GM12801 (cell line): Measurements from ENCODE around the gene EZR.

Source experiments
- CTCF ChIP-seq: IDR thresholded peaks from one replicate; pipeline ENCODE4 v1.5.1; 2011; ENCODE audit warnings: control low read depth; ENCODE audit not compliant: insufficient read length; ENCODE audit errors: extremely low read depth

EZR gene

GRCh38 chr6:158849899-158850806 lies 31.0 kb upstream of the EZR start:
- no peak for TF ChIP-seq CTCF

- TF ChIP-seq CTCF, result no peak
Observed at GRCh38 chr6:158848490-158848895, 29.3 kb upstream of the EZR start.

GRCh38 chr6:158847786-158848185 lies 28.6 kb upstream of the EZR start:
- no peak for TF ChIP-seq CTCF

- TF ChIP-seq CTCF, result no peak
Observed at GRCh38 chr6:158847012-158847529, 27.9 kb upstream of the EZR start.

GRCh38 chr6:158843751-158844683 lies 24.8 kb upstream of the EZR start:
- no peak for TF ChIP-seq CTCF

- TF ChIP-seq CTCF, result no peak
Observed at GRCh38 chr6:158841358-158841757, 22.2 kb upstream of the EZR start.

- no peak for TF ChIP-seq CTCF
Observed at GRCh38 chr6:158840465-158840864, 21.3 kb upstream of the EZR start.
